Kidney tubule cell (primary cell): ENCODE data around the gene SPEN.

Source experiments
- DNase-seq: peaks from one replicate; pipeline ENCODE4 v3.0.0-alpha.2; 2018; ENCODE audit warnings: low spot score

The SPEN gene

GRCh38 chr1:15948595-15949452 lies 101.3 kb downstream of the SPEN start:
- peak; percentile 93 for DNase-seq

- DNase-seq: peak; percentile 98
These were observed 102.1 kb downstream of the SPEN start for GRCh38 chr1:15949453-15950245.

- no peak for DNase-seq
These were observed 102.8 kb downstream of the SPEN start for GRCh38 chr1:15950302-15950701.

- no peak for DNase-seq
These were observed 103.3 kb downstream of the SPEN start for GRCh38 chr1:15950763-15951295.

GRCh38 chr1:15951341-15952153 lies 104.0 kb downstream of the SPEN start:
- no peak for DNase-seq

- peak; percentile 97 for DNase-seq
These were observed 105.1 kb downstream of the SPEN start for GRCh38 chr1:15952317-15953258.

- no peak for DNase-seq
These were observed 105.8 kb downstream of the SPEN start for GRCh38 chr1:15953294-15953771.

- no peak for DNase-seq
These were observed 106.3 kb downstream of the SPEN start for GRCh38 chr1:15953791-15954241.

- DNase-seq: no peak
These were observed 106.8 kb downstream of the SPEN start for GRCh38 chr1:15954316-15954715.

- no peak for DNase-seq
These were observed 108.0 kb downstream of the SPEN start for GRCh38 chr1:15955552-15955951.

- peak; percentile 16 for DNase-seq
These were observed 108.6 kb downstream of the SPEN start for GRCh38 chr1:15956150-15956549.

- no peak for DNase-seq
These were observed 110.0 kb downstream of the SPEN start for GRCh38 chr1:15957221-15958095.

- no peak for DNase-seq
These were observed 110.6 kb downstream of the SPEN start for GRCh38 chr1:15958111-15958510.

GRCh38 chr1:15958793-15959192 lies 111.3 kb downstream of the SPEN start:
- no peak for DNase-seq

GRCh38 chr1:15959424-15959823 lies 111.9 kb downstream of the SPEN start:
- no peak for DNase-seq

GRCh38 chr1:15959827-15960446 lies 112.4 kb downstream of the SPEN start:
- DNase-seq: no peak

- DNase-seq: no peak
These were observed 113.3 kb downstream of the SPEN start for GRCh38 chr1:15960808-15961207.

- no peak for DNase-seq
These were observed 114.0 kb downstream of the SPEN start for GRCh38 chr1:15961492-15961891.

GRCh38 chr1:15962176-15962575 lies 114.7 kb downstream of the SPEN start:
- no peak for DNase-seq
